HG02970 (cell line): Measurements from ENCODE around the gene FKBP2.

Experiments used
- ATAC-seq: cut with Tn5 transposase; IDR thresholded peaks from one replicate; pipeline ENCODE4 v1.9.1; 2021; ENCODE audit warnings: mild to moderate bottlenecking, moderate library complexity, moderate number of reproducible peaks; ENCODE audit not compliant: unreplicated experiment, low FRiP score

Gene FKBP2

DNA sequence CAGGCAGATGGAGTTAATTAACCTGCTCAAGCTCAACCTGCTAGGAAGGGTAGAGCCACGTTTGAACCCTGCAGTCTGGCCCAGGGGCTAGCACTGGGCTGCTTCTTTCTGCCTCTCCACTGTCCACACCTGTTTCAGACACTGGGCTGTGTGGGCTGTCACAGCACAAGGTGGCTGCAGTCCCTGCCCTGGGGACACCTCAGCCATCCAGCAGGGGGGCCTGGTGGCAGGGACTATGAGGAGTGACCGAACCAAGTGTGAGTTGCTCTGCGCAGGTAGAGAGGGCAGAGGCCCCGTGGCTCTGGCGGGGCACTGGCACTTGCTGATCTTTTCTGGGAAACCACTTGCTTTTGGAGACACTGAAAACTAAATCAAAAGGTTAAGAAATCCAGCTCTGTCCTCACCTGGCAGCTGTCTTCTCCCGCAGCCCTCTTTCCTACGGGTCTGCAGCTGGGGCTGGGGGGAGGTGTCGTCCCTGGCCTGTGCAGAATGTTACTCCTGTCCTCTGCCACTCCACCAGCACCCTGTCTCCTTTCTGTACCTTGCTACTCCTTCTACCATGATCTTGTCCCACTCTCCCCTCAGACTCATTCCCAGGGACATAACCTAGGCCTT lies 37.8 kb downstream of the FKBP2 start:
- no peak for ATAC-seq

- no peak for ATAC-seq
Observed at GRCh38 chr11:64281957-64282770, 41.3 kb downstream of the FKBP2 start.

DNA sequence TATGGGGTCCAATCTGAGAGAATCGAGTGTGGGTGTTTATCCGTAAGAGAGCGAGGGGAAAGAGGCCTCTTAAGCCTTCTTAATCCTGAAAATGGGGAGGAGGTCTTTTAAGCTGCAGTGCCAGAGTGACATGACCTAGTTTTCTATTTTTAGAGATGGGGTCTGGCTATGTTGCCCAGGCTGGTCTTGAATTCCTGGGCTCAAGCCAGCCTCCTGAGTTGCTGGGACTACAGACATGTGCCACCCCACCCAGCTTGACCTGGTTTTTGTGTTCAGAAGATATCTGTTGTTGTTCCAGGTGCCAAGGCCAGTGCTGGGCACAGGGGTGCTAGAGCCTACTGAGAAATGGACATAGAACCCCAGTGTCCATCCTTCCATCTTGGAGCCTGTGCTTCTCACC lies 42.2 kb downstream of the FKBP2 start:
- ATAC-seq, result no peak

GRCh38 chr11:64284048-64284961 lies 43.4 kb downstream of the FKBP2 start, which contains the start of gene BAD:
TSS of gene BAD (minus strand) at chr11:64284665. CDS start at chr11:64284368, 297 bp downstream.
- ATAC-seq, result peak; percentile 39

GRCh38 chr11:64284962-64285884 lies 44.3 kb downstream of the FKBP2 start, which contains the start of gene GPR137:
TSS of gene GPR137 (plus strand) at chr11:64285848. CDS start at chr11:64286525, 677 bp downstream.
- peak; percentile 70 for ATAC-seq

GRCh38 chr11:64285885-64286800 lies 45.2 kb downstream of the FKBP2 start:
- no peak for ATAC-seq

GRCh38 chr11:64286801-64287159 lies 45.9 kb downstream of the FKBP2 start:
- ATAC-seq, result no peak

DNA sequence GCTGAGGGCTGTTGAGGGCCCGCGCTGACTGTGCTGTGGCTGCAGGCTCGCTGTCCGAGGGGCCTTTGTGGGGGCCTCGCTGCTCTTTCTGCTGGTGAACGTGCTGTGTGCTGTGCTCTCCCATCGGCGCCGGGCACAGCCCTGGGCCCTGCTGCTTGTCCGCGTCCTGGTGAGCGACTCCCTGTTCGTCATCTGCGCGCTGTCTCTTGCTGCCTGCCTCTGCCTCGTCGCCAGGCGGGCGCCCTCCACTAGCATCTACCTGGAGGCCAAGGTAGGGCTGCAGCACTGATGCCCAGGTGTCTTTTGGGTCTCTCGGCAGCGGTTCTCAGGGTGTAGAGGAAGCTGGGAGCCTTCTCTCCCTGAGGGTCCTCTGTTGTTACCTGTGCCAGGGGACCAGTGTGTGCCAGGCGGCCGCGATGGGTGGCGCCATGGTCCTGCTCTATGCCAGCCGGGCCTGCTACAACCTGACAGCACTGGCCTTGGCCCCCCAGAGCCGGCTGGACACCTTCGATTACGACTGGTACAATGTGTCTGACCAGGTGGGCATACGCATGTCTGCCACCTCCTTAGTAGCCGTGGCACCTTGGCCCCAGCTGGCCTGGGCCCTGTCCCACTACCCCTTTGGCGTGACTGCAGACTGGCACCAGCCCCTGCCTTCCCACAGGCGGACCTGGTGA lies 46.9 kb downstream of the FKBP2 start:
- ATAC-seq, result no peak

DNA sequence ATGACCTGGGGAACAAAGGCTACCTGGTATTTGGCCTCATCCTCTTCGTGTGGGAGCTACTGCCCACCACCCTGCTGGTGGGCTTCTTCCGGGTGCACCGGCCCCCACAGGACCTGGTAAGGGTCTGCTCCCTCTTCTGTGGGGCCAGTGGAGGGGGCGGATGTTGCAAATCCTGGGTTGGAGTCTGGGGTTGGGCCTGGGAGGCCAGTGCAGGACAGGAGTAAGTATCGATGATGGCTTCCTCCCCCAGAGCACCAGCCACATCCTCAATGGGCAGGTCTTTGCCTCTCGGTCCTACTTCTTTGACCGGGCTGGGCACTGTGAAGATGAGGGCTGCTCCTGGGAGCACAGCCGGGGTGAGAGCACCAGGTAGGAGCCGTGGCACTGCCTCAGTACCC lies 47.5 kb downstream of the FKBP2 start:
- ATAC-seq, result no peak

GRCh38 chr11:64289002-64289564 lies 48.2 kb downstream of the FKBP2 start:
- no peak for ATAC-seq

DNA sequence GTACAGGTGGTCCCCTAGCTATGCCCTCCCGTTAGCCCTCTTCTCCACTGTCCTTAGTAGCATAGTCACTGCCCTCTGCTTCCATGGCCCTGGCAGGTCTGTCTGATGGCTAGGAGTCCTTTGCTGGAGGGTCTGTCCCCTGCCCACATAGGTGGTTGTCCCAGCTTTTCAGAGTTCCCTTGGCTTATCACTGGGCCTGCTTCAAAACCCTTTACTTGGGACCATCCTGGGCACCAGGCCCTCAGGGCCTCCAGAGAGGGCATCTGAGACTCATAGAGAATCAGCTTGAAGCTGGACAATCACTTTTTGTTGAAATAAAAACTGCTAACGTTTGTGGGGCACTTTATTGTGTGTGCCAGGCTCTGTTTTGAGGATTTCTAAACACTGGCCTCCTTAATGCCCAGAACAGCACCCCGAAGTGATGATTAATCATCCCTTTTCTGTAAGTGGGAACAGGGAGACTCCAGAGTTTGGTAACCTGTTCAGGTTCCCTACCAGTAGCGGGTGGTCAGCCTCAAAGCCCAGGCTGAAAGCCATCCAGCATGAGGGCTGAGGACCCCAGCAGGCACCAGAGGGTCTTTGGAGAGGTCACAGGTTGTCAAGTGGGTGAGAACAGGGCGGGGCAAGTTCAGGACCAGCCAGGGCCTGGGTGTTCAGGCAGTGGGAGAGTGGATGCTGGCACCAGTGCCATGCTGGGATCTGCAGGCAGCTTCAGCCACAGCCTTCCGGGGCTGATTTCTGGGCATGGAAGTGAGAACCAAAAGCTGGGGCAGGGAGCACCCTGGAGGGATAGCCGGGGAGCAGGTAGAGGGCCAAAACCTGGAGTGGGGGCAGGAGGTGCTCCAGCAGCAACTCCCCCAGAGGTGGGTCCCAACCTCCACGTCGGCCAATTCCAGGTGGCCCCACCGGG lies 49.7 kb downstream of the FKBP2 start:
- no peak for ATAC-seq

DNA sequence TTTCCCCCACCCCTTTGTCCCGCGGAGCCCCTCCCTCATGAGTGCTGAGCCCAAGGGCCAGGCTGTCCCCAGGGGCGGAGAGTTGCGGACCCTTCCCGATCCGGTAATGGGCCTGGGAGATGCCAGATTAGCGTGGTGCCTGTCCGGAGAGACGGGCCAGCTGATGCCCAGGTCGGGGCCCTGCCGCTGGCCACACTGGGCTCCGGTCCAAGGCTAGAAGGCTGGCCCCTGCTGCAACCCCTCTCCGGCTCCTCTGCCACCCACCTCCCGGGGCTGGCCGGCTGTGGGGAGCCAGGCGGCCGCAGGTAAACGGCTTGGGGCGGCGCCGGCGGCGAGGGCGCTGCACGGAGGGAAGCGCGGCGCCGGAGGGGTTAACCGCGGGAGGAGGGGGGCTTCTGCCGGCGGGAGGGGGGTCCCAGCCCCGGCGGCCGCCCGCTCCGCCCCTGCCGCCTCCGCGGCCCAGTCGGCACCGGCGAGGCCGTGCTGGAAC lies 50.4 kb downstream of the FKBP2 start, which contains the start of gene KCNK4:
Gene KCNK4, plus strand, starts transcription at position 41 of the 490 bp plus-strand sequence. CDS start 1,717 bp downstream, outside the sequence.
- ATAC-seq, result no peak

DNA sequence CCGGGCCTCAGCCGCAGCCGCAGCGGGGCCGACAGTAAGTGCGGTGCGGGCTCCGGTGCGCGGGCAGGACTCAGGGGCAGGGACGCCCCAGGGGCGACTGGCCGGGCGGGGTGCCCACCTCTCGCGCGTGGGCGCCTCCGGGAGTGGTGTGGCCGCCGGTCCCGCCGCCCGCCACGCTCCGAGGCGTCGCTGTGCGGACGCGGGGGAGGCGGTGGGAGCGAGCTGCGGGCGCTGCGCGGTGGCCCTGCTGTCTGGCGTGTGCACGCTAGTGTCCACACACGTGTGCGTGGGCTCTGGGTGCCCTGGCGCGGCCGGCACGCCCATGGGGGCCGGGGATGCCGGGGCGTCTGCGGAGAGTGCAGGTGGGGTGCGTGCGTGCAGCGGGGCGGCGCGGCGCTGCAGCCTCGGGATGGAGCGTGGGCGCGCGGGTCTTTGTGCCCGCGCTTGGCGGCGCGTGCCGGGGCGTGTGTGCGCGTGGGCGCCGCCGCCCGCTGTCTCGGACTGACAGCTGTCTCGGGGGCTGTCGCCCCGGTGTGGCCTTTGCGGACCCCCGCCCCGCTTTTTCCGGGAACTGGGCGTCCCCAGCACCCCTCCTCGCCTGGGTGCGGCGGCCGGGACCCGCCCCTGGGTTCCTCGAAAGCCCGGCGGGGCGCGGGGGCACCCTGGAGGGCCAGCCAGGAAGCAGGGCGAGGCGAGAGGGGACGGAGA lies 51.0 kb downstream of the FKBP2 start:
- no peak for ATAC-seq

DNA sequence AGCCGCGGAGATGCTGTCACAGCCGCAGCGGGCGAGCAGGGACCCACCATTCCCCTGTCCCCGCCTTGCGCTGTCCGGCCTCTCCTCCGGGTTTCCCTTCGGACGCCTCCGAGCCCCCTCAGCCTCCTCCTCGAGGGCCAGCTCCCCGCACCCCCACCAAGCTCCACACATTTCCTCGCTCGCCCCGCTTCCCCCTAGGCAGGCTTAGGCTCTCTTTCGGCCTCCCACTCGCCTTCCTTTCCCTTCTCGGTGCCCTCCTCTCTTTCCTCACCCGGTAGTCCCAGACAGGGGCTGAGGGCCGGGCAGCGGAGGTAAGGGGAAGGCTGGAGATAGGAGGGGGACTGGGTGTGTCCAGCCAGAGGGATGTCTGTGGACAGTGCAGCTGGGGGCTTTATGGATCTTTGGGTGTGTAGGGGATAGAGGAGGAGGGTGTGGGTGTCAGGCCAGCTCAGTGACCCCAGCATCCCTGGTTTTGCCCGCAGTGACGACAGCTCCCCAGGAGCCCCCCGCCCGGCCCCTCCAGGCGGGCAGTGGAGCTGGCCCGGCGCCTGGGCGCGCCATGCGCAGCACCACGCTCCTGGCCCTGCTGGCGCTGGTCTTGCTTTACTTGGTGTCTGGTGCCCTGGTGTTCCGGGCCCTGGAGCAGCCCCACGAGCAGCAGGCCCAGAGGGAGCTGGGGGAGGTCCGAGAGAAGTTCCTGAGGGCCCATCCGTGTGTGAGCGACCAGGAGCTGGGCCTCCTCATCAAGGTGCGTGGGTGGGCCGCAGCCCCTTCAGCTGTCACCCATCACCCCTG lies 51.8 kb downstream of the FKBP2 start:
- ATAC-seq, result no peak
